Stimulated activated CD8-positive, alpha-beta memory T cell treated with anti-CD3 and anti-CD28 coated beads, Interleukin-7, amount 100 ng/mL, for 4 hours (primary cell): ENCODE results near the gene GET3.
"Not testable (repeated sequence)": the region's sequence is repeated elsewhere in the genome, so short reads cannot be mapped to it uniquely, and the experiment has no call there.

Experiments
- DNase-seq, 2 donors: peaks; one replicate each; pipeline ENCODE4 v3.0.0-alpha.2; 2020; ENCODE audit warnings: low read depth in 2 of 2

Gene GET3

GRCh38 chr19:12792051-12792852 lies 55.0 kb downstream of the GET3 start:
- DNase-seq: peak; percentile 76 to 84

GRCh38 chr19:12792853-12793289 lies 55.6 kb downstream of the GET3 start:
- no peak for DNase-seq

DNA sequence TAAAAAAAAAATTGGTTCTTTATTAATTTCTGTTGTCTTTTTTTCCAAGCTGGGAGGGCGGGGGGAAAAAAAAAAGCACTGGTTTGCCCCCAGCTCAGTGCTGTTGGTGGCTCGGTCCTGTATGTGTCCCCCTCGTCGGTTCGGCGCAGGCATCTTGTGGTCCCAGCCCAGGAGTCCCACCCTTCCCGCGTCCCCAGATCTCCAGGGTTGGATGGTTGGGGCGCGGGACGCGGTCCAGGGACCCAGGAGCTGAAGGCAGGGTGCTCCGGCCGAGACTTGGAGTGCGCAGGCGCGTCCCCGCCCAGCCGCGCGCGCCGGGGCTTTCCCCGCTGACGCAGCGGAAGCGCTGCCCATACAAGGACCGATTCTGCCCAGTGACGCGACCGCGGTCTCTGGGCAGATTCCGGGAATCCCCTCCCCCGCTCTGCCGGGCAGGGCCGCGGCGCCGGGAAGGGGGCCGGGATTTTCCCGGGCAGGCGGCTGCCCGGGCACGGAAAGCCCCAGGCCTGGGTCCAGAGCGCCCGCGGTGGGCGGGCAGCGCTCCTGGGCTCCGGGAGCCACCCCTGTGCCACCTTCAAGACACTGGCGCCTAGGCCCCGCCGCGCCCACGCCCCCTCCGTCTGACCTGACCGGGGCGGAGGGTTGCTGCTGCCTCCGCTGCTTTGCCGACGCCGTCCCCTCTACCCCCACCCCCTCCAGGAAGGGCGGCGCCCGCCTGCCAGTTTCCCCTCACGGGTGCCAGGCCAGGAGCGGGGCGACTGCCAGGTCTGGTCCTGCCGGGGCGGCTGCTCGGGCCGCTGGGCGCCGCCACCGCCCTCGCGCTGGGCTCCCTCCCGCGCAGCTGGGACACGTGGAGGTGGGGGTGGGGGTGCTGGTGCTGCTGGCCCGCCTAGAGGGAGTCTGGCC lies 56.2 kb downstream of the GET3 start:
- DNase-seq: peak; percentile 89 to 97

GRCh38 chr19:12794196-12794941 lies 57.1 kb downstream of the GET3 start:
- no peak for DNase-seq

DNA sequence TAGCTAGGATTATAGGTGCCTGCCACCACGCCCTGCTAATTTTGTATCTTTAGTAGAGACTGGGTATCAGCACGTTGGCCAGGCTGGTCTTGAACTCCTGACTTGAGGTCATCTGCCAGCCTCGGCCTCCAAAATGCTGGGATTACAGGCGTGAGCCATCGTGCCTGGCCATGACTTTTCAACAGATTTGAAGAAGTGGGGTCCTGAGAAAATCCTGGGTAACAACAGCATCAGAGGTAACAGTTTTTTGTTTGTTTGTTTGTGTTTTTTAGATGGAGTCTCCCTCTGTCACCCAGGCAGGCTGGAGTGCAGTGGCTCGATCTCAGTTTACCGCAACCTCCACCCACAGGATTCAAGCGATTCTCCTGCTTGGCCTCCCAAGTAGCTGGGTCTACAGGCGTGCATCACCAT lies 57.7 kb downstream of the GET3 start:
- DNase-seq: no peak

DNA sequence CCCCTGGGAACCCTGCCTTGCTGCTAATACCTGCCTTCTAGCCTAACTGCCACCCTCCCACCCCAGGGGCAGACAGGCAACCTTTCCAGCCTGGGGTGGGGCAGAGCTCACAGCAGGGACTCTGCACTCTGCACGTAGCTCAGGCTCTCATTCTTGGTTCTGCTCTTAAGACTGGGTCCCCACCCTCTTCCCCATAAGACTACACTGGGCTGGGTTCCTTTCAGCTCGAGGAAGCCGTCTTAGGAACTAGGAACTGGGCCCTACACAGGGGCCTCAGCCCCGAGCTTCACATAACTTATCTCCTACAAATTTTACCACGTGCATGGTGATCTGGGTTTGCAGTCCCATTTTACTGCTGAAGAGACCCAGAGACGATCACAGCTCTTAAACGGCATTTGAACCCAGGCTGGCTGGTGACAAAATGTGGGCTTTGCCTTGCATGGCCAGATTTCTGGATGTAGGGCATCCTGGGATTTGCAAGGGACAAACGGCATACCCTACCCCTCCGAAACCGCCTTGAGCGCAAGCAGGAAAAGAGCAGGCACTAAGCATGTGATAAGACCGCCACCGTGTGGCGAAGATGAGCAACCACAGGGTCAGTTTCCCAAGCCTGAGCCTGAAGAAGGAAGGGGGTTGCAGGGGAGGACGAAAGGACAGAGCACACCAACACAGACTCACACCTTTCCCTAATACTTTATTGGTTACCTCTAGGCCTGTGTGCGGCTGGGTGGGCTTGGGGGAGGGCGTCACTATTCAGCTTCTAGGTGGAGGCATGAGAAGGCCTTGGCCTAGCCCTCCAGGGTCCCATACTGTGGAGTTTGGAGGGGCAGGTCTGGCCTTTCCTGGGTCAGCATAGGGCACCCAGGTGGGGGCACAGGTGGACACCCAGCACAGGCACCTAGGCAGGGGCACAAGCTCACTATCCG lies 59.1 kb downstream of the GET3 start:
- peak in 1 of 2 donors; percentile 57 for DNase-seq

GRCh38 chr19:12797141-12797587 lies 59.9 kb downstream of the GET3 start:
- DNase-seq: no peak

- not testable (repeated sequence) for DNase-seq
Measured at GRCh38 chr19:12797607-12798006, 60.3 kb downstream of the GET3 start.
